Progenitor cell of endocrine pancreas (in vitro differentiated cells): ENCODE measurements around the gene CACNA1B. TPM values are rescaled to one million over a fixed set of nuclear protein-coding genes. Genes with fewer than 3 reads are reported as not detected.

Experiments used
- DNase-seq: peaks from one replicate; pipeline ENCODE4 v3.0.0; 2021; ENCODE audit warnings: low spot score; ENCODE audit not compliant: unreplicated experiment
- H3K27ac Mint-ChIP-seq: 2 replicates; pipeline ENCODE4 v1.8.0; 2021; ENCODE audit warnings: mild to moderate bottlenecking, moderate library complexity, mixed read lengths
- H3K27me3 Mint-ChIP-seq: 2 replicates; pipeline ENCODE4 v1.8.0; 2021; ENCODE audit warnings: mixed read lengths
- H3K36me3 Mint-ChIP-seq: 2 replicates; pipeline ENCODE4 v1.8.0; 2022; ENCODE audit warnings: mixed read lengths; ENCODE audit not compliant: insufficient read depth
- H3K4me1 Mint-ChIP-seq: 2 replicates; pipeline ENCODE4 v1.8.0; 2021; ENCODE audit warnings: low read depth, mixed read lengths
- H3K4me3 Mint-ChIP-seq: 2 replicates; pipeline ENCODE4 v1.8.0; 2021; ENCODE audit warnings: low read depth, mild to moderate bottlenecking, moderate library complexity, mixed read lengths
- H3K9me3 Mint-ChIP-seq: 2 replicates; pipeline ENCODE4 v1.8.0; 2021; ENCODE audit warnings: low read depth, mixed read lengths
- CTCF ChIP-seq: fragments of 200-600 bp; sonication (generic); IDR thresholded peaks from one replicate; pipeline ENCODE4 v1.5.0; 2021; ENCODE audit warnings: antibody characterized with exemption, mild to moderate bottlenecking; ENCODE audit not compliant: unreplicated experiment
- total RNA-seq: library from RNA; stranded (reverse); gene quantifications from 2 replicates; pipeline ENCODE4 v1.2.1, GENCODE V29; 2021

Gene CACNA1B
- total RNA-seq, 1 donor from 2014 or later = 2.4 TPM

- Mint-ChIP-seq H3K4me3 (no peak overlapping the region), H3K27me3 (peaks cover 10% of the 10 kb centered on the region), H3K36me3 (no peaks in the 10 kb centered on the region), H3K4me1 (peaks cover 4% of the 10 kb centered on the region), H3K9me3 (no peaks in the 10 kb centered on the region), H3K27ac (no peak overlapping the region)
- DNase-seq = peak; percentile 9
- TF ChIP-seq CTCF = no peak
Measured at GRCh38 chr9:138011951-138012500, 134.4 kb downstream of the CACNA1B start.

- H3K4me3 Mint-ChIP-seq = no peak overlapping the region
- H3K27ac Mint-ChIP-seq = no peak overlapping the region
- no peaks in the 10 kb centered on the region for H3K9me3 Mint-ChIP-seq
- H3K36me3 Mint-ChIP-seq = no peaks in the 10 kb centered on the region
- H3K27me3 Mint-ChIP-seq = peaks cover 14% of the 10 kb centered on the region
- no peak for TF ChIP-seq CTCF
- no peak for DNase-seq
- peaks cover 4% of the 10 kb centered on the region for H3K4me1 Mint-ChIP-seq
Measured at GRCh38 chr9:138013273-138013672, 135.7 kb downstream of the CACNA1B start.

- Mint-ChIP-seq H3K4me1 (peaks cover 4% of the 10 kb centered on the region), H3K27me3 (peaks cover 14% of the 10 kb centered on the region), H3K27ac (no peak overlapping the region), H3K36me3 (no peaks in the 10 kb centered on the region), H3K4me3 (no peak overlapping the region), H3K9me3 (no peaks in the 10 kb centered on the region)
- no peak for TF ChIP-seq CTCF
- DNase-seq = no peak
Measured at GRCh38 chr9:138013836-138014562, 136.4 kb downstream of the CACNA1B start.

GRCh38 chr9:138014563-138014945 is 137.0 kb downstream of the CACNA1B start:
- TF ChIP-seq CTCF = no peak
- Mint-ChIP-seq H3K4me1 (peaks cover 4% of the 10 kb centered on the region), H3K4me3 (no peak overlapping the region), H3K27me3 (peaks cover 14% of the 10 kb centered on the region), H3K36me3 (no peaks in the 10 kb centered on the region), H3K9me3 (no peaks in the 10 kb centered on the region), H3K27ac (no peak overlapping the region)
- DNase-seq = no peak

GRCh38 chr9:138015021-138015829 is 137.6 kb downstream of the CACNA1B start:
- no peak overlapping the region for H3K27ac Mint-ChIP-seq
- H3K36me3 Mint-ChIP-seq = no peaks in the 10 kb centered on the region
- DNase-seq = no peak
- peaks cover 14% of the 10 kb centered on the region for H3K27me3 Mint-ChIP-seq
- no peak for TF ChIP-seq CTCF
- H3K4me1 Mint-ChIP-seq = peaks cover 4% of the 10 kb centered on the region
- H3K9me3 Mint-ChIP-seq = no peaks in the 10 kb centered on the region
- no peak overlapping the region for H3K4me3 Mint-ChIP-seq
